NCI-H345 treated with DMSO at 0.1 percent for 48 hours (cell line): ENCODE data around the gene CDHR5.
"Not testable (repeated sequence)": the region's sequence is repeated elsewhere in the genome, so short reads cannot be mapped to it uniquely, and the experiment has no call there.

ENCODE experiments used
- DNase-seq: peaks from one replicate; lab custom pipeline; 2025; ENCODE audit not compliant: unreplicated experiment; lab: John Stamatoyannopoulos, UW

CDHR5 gene, protein sequence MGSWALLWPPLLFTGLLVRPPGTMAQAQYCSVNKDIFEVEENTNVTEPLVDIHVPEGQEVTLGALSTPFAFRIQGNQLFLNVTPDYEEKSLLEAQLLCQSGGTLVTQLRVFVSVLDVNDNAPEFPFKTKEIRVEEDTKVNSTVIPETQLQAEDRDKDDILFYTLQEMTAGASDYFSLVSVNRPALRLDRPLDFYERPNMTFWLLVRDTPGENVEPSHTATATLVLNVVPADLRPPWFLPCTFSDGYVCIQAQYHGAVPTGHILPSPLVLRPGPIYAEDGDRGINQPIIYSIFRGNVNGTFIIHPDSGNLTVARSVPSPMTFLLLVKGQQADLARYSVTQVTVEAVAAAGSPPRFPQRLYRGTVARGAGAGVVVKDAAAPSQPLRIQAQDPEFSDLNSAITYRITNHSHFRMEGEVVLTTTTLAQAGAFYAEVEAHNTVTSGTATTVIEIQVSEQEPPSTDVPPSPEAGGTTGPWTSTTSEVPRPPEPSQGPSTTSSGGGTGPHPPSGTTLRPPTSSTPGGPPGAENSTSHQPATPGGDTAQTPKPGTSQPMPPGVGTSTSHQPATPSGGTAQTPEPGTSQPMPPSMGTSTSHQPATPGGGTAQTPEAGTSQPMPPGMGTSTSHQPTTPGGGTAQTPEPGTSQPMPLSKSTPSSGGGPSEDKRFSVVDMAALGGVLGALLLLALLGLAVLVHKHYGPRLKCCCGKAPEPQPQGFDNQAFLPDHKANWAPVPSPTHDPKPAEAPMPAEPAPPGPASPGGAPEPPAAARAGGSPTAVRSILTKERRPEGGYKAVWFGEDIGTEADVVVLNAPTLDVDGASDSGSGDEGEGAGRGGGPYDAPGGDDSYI

DNA sequence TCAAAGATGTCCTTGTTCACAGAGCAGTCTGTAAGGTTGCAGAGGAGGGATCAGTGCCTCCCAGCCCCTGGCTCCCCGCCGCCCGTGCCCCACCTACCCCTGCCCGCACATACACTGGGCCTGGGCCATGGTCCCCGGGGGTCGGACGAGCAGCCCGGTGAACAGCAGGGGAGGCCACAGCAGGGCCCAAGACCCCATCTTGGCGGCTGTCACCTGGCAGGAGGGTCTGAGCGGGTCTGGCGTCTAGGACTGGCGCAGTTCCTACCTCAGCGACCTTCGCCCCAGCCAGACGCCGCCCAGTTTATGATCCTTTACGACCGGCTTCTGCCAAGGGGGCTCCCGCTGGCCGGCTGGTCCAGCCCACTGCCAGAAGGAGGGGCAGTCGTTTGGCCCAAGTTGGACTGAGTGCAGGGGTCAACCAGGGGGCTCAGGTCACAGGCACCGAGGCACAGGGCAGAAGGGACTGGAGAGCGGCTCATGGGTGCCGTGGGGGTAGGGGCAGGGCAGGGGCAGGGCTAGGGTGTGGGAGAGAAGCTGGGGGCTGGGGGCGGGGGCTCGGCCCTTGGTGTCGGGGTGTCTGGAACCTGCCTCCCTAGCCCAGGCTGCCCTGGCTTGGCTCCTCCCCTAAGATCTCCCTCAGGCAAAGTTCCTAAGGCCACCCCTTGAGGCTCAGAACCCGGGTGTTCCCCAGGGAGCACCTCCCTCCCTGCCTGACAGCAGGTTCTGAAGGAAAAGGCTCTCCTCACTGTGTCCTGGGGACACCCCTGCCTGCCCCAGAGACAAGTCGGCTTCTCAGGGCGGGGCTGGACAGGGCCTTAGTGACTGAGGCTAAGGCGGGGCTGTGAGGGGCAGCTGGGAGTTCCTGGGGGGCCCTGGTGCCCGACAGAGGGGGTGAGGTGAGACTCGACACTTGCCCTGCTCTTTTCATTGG is at the start of gene CDHR5:
TSS of gene CDHR5 (minus strand) at position 251 of the 931 bp plus-strand sequence. CDS start at position 198, 53 bp downstream.
- DNase-seq = no peak

DNA sequence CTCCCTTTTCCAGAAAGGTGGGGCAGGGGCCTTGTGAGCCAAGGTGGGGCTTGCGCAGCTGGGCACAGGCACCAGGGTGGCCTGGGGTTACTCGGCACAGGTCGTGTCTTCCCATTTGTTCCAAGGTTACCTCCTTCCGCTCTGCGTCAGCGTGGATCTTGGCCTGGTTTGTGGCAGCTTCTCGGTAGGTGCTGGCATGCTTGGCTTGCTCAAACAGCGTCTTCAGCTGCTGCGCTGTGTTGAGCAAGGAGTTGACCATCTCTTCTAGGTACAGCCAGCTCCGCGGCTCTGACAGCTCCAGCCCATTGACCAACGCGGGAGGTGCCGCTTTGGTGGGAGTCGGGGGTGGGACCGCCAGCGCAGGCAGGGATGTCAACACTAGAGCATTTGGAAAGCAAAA is 49.7 kb upstream of the CDHR5 start:
- no peak for DNase-seq

DNA sequence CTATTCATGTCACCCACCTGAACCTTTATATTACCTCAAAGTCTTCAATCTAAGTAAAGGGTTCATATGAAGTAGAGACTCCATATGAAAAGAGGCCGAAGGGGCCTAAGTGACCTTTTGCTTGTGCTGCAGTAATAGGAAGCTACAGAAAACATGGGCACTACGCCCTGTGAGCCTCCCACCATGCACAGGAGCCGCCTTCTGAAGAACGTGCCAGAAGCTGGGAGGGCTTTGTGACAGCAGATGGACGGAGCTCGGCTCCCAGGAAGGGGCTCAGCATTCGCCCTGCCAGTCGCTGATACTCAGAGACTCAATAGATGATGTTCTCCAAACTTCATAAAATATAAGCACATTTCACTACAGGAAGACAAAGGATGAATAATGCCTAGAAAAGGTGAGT is 49.1 kb upstream of the CDHR5 start:
- DNase-seq = no peak

DNA sequence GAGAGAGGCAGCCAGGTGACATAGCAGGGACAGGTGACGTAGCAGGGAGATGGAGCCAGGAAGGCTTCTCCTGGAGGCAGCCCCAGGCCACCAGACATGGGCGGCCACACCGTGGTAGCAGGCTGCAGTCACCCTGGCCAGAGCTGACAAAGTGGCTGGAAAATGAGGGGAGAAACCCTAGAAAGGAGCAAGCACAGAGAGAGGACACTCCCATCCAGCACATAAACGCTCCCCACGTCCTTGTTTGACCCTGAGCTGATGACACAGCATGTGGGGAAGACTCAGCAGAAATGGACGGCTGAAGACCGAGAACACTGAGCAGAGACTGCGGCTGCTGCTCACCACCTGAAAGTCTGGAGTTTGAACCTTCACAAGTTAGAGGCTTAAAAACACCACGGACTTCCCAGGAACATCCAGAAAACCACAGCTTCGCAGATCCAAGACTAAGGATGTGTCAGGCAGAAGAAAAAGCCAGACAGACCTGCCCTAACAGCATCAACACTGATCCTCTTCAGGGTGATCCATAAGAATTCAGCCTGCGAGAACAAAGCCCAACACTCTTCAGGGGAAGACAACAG is 41.0 kb upstream of the CDHR5 start:
- DNase-seq = no peak

DNA sequence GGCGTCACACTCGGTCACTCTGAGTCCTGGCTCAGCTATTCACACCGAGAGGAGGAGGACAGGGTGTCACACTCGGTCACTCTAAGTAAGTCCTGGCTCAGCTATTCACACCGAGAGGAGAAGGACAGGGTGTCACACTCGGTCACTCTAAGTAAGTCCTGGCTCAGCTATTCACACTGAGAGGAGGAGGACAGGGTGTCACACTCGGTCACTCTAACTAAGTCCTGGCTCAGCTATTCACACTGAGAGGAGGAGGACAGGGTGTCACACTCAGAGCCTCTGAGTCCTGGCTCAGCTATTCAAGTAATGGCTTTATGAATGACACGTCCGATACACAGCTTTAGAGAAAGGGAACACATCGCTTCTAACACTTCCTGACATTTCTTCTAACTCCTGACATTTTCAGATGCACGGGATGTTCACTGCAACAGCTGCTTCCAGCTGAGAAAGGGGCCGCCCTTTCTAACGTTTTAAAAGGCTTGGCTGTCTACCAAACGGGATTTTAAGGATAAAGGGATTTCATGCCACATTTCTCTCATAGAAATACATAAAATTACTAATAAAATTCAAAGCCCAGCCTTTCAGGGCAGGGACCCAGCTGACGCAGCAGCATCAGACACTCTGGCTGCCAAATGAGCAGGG is 40.4 kb upstream of the CDHR5 start:
- no peak for DNase-seq

DNA sequence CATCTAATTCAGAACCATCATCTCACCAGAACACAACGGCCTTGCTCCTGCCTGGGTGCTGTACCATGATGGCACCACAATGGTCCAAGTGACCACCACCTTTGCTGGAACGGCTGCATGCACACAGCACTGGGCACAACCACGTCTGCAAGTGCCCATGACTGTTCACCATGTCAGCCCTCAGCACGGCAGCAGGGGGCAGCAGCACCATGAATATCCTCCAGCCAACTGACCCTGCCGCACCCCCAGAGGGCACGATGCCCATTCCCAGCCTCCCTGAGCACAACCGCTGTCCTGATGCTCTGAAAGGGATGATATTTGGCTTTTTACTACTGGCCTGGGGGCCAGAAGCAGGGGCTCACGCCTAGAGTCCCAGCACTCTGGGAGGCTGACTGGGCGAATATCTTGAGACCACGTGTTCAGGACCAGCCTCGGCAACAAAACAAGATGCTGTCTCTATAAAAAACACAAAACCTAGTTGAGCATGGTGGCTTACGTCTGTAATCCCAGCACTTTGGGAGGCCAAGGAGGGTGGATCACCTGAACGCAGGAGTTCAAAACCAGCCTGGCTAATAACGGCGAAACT is 38.0 kb upstream of the CDHR5 start:
- no peak for DNase-seq

DNA sequence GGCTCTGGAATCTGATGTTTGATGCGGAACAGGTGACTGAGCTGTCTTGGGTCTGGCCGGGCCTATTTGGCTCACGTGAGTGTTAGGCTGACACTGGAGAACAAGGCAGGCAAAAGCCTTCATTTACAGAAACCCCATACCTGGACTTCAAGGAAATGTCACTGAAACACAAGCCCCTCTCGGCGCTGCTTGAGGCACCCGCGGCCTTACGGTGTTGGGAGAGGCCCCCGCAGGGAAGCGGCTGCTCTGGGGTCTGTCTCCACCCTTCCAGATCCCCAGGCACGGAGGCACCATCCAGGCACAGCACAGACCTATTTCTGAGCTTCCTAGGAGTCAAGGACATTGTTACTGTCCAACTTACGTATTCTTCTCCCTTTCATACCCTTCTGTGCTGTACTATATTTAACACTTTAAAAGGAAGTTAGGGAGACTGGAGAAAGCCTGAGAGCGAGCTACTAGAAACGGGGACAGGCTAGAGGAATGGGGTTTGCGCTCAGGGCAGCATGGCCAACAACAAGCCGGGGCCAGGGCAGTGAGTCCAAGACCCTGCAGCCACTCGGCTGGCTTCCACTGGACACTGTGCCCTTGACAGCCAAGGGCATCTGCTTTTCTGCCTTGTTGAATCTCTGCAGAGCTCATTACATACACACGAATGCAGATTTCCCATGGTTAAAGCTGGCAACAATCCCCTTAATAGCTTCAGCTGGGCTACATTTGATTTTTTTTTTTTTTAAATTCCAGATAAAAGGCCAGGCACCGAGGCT is 36.1 kb upstream of the CDHR5 start:
- DNase-seq = no peak

DNA sequence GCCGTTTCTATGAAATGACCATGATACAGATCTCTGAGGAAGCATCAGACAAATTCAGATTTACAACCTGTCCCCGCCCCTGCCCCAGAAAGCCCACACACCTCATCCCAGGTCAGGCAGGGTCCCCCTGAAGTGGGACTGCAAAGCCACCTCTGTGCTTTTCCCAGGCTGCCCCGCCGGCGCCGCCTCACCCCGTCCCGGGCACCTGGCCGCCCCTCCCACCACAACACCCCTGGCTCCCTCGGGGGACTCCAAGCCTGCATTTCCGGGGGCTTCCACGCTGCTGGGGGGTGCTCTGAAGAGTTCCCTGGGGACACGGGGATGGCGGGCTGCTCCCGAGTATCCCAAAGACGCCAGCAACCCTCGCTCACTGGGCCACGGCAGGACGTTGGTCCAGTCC is 35.5 kb upstream of the CDHR5 start:
- DNase-seq = no peak

DNA sequence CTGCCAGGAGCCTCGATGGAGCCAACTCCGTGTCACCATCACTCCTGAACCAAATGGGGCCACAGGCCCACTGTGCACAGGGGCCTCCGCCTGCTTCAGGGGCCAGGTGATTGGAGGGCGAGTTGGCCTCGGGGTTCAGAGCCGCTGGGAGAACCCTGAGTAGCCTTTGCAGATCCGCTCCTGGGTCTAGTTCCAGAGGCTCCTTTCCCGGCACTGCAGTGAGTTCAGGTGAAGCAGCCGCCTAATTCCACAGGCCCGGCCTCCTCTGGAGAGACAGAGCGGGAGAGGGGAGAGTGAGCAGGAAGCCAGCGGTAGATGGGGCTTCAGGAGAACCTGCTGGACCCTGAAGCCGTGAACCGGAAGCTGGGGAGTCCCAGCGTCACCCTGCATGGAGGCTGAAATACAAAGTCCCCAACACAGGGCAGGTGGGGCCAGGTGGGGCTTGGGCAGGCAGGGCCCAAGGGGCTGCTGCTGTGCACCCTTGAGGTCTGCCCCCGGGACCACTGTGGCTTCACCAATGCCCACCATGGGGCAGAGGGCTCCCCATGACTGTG is 34.9 kb upstream of the CDHR5 start:
- DNase-seq = no peak

DNA sequence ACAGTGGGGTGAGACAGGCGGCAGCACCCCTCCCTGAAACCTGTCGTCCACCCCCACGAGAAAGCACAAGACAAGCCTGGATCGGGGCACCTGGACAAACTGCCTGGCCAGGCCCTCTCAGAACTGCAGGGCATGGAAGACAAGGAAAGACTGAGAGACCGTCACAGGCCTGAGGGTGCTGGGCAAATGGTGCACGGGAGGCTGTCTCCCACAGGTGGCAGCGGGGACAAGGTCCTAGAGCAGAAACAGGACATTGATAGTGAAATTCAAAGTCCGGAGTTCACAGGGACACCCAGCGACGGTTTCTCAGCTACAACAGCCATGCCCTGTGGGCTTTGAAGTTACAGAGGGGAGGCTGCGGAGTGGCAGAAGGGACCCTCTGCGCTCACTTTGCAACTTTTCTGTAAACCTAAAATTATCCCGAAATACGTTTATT is 33.0 kb upstream of the CDHR5 start:
- DNase-seq = no peak

DNA sequence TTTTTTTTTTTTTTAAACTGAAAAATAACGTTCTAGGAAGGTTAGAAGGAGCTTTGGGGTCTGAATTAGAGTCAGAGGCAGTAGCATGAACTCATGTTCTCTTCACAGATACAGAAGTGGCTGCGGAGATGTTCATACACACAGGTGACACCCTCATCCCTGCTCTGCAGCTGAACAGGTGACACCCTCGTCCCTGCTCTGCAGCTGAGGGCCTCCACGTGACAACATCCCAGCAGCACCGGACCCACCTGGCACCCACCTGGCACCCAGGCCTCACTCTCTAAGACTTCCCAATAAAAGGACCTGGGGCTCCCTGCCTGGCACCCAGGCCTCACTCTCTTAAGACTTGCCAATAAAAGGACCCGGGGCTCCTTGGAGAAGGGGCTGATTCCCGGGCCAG is 32.1 kb upstream of the CDHR5 start:
- no peak for DNase-seq

DNA sequence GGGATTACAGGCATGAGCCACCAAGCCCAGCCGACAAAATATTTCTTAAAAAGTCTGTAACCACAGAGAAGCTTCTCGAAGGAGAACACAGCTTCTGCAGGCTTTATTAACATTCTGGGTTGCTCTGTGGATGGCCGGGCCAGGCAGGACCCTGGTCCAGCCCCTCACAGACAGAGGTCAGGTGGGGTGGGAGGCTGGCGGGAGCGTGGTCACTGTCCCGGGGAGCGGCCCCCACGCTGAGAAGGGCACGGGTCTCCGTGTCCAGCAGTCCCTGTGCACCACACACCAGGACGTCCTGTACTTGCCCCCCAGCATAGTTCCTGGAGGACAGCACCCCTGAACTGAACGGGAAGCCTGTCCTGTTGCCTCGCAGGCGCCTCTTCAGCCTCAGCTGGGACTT is 31.7 kb upstream of the CDHR5 start:
- DNase-seq = no peak

DNA sequence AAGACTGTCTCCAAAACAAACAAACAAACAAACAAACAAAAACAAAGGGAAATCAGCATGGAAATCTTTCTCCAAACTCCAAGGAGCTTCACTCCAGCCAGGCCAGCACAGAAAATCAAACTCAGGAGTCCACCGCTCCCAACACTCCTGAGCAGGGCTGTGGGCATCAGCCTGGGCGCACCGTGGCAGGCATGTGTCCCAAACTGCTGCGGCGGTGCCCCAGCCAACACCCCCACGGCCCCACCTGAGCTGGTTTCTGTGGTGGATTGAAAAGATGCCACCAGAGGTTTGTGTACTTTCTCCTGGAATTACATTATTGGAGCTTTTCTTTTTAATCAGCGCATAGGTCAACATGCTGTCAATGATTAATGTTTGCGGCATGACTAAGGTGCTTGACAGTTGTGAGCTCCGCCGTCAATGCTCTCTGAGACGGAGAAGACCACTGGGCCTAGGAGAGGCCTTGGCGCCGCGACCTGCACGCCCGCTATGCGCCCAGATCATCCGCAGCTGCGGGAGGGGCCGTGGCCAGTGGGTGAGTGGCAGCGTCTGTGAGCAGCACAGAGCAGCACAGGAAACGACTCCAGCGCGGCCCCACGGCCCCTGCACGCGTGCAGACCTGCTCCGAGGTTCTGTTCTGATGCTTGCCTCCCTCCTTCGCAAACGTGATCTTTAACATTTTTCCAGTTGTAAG is 30.4 kb upstream of the CDHR5 start:
- no peak for DNase-seq

DNA sequence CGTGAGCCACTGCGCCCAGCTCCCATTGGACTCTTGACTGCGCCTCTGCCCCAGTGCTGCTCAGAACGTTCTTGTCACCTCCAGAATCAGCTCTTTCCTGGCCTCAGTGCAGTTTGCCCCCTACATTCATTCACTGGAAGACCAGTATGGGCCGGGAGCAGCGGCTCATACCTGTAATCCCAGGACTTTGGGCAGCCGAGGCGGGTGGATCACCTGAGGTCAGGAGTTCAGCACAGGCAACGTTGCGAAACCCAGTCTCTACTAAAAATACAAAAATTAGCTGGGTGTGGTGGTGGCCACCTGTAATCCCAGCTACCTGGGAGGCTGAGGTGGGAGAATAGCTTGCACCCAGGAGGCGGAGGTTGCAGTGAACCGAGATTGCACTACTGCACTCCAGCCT is 29.7 kb upstream of the CDHR5 start:
- DNase-seq = not testable (repeated sequence)

DNA sequence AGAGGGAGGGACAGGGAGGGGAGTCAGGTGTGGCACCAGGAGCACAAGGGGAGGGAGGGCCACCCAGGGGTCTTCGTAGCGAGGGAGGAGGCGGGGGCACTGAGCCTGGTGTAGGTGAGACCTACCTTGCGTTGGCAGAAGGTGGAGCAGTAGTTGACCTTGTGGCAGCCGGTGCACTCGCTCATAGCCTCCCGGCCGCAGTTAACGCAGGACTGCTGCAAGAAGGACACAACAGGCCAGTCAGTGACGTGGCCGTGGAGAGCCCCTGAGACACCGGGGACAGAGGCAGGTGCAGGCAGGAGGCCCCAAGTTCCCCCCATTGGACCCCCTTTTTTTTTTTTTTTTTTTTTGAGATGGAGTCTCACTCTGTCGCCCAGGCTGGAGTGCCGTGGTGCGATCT is 29.1 kb upstream of the CDHR5 start:
- DNase-seq = no peak

DNA sequence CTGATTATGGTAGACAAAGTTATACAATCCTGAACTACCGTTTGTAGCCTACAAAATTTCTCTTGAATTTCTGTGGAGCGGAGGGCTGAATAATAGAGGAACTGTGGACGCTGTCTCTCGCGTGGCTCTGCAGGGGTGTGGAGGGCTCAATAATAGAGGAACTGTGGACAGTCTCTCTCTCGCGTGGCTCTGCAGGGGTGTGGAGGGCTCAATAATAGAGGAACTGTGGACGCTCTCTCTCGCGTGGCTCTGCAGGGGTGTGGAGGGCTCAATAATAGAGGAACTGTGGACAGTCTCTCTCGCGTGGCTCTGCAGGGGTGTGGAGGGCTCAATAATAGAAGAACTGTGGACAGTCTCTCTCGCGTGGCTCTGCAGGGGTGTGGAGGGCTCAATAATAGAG is 28.4 kb upstream of the CDHR5 start:
- DNase-seq = not testable (repeated sequence)

DNA sequence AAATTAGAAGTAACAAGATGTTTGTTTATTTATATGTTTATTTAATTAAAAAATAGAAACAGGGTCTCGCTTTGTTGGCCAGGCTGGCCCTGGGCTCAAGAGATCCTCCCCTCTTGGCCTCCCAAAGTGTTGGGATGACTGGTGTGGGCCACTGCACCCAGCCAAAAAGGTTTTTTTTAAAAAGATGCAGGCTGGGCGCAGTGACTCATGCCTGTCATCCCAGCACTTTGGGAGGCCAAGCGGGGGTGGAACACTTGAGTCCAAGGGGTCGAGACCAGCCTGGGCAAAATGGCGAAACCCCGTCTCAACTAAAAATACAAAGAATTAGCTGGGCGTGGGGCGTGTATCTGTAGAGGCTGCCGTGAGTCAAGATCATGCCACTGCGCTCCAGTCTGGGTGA is 25.7 kb upstream of the CDHR5 start:
- no peak for DNase-seq

DNA sequence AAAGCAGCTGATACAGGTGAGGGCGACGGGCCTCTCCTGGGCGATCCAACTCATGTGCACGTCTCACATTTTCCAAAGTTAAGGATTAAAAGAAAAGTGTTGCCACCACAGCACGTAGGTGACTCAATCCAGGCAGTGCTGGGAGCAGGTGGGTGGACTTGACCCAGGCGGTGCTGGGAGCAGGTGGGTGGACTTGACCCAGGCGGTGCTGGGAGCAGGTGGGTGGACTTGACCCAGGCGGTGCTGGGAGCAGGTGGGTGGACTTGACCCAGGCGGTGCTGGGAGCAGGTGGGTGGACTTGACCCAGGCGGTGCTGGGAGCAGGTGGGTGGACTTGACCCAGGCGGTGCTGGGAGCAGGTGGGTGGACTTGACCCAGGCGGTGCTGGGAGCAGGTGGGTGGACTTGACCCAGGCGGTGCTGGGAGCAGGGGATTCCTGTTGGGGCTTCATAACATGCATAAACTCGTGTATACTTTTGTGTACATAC is 23.0 kb upstream of the CDHR5 start:
- DNase-seq = not testable (repeated sequence)
